GM12872 (cell line): ENCODE measurements around the gene GRIA4.

Experiments
- CTCF ChIP-seq: IDR thresholded peaks from 3 replicates; pipeline ENCODE4 v1.5.1; 2011; ENCODE audit warnings: low read depth, mild to moderate bottlenecking, low read length, moderate library complexity; ENCODE audit not compliant: insufficient read depth

Gene GRIA4

GRCh38 chr11:105790840-105791239, 181.0 kb downstream of the GRIA4 start:
- TF ChIP-seq CTCF, result no peak

- no peak for TF ChIP-seq CTCF
Observed at GRCh38 chr11:105793092-105793491, 183.2 kb downstream of the GRIA4 start.

- TF ChIP-seq CTCF, result no peak
Observed at GRCh38 chr11:105799263-105799662, 189.4 kb downstream of the GRIA4 start.

- no peak for TF ChIP-seq CTCF
Observed at GRCh38 chr11:105799728-105800462, 190.0 kb downstream of the GRIA4 start.

DNA sequence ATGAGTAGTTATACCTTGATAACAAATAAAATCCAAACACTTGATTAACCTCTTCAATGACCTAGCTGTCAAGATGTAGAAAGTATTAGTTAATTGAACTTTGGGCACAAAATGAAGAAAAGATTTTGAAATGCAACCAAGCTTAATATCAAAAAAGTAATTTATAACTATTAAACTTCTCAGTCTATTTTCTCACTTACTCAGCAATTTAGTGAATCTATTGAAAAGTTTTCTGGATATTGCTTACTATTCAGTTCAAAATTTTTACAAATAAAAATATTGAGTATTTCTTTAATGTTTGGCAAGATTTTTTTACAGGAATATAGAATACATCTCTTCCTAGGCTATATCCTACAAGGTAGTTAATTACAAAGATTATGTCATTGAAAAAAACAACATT, 192.5 kb downstream of the GRIA4 start:
- TF ChIP-seq CTCF, result no peak

DNA sequence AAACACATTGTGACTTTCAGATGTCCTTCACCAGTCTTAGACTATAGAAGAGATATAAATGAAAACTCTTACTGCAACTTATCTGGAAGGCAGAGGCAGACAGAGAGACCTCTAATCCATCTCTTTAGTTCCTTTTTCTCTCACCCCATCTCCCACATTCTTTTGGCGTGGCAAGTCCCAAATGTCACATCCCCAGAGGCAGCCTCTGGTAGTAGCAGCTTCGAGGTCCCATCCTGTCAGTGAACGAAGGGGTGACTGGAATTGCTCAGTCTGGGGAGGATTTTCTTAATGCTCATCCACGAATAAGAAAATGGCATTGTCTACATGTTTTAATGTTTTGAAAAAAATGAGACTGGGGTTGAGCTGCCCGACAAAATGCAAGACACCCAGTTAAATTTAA, 201.4 kb downstream of the GRIA4 start:
- TF ChIP-seq CTCF, result no peak

DNA sequence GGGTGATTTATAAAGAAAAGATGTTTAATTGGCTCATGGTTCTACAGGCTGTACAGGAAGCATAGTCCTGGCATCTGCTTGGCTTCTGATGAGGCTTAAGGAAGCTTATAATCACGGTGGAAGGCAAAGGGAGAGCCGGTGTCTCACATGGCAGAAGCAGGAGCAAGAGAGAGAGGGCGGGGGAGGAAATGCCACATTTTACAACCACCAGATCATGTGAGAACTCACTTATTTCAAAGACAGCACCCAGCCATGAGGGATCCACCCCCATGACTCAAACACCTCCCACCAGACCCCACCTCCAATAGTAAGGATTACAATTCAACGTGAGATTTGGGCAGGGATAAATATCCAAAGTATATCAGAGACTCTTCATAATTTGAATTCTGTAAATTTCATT, 211.5 kb downstream of the GRIA4 start:
- TF ChIP-seq CTCF, result no peak
